C4-2B (cell line): Measurements from ENCODE around the gene CLIP2.

ENCODE experiments used
- ZFX ChIP-seq: fragments of 450-650 bp; IDR thresholded peaks from 2 replicates; pipeline ENCODE4 v1.6.1; 2017
- TF ChIP-seq, protein P1 (sequence below): fragments of 450-650 bp; conservative IDR thresholded peaks from 2 replicates; pipeline ENCODE4 v1.5.1; 2017; ENCODE audit warnings: mild to moderate bottlenecking

DNA sequence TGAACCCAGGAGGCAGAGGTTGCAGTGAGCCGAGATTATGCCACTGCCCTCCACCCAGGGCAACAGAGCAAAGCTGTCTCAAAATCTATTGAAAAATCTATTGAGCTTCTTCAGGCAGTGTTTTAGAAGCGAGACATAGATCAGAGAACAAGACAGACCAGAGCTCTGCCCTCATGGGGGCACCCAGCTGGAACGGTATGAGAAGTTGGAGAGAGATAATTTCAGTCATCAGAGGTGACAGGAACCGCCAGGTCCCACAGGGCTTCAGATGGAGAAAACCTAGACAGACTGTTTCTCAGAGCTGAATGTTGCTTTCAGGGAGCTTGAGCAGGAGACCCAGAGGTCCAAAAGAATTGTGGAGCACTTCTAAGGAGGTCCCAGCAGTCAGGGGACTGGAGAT lies 150.3 kb downstream of the CLIP2 start:
- TF ChIP-seq, protein P1, sequence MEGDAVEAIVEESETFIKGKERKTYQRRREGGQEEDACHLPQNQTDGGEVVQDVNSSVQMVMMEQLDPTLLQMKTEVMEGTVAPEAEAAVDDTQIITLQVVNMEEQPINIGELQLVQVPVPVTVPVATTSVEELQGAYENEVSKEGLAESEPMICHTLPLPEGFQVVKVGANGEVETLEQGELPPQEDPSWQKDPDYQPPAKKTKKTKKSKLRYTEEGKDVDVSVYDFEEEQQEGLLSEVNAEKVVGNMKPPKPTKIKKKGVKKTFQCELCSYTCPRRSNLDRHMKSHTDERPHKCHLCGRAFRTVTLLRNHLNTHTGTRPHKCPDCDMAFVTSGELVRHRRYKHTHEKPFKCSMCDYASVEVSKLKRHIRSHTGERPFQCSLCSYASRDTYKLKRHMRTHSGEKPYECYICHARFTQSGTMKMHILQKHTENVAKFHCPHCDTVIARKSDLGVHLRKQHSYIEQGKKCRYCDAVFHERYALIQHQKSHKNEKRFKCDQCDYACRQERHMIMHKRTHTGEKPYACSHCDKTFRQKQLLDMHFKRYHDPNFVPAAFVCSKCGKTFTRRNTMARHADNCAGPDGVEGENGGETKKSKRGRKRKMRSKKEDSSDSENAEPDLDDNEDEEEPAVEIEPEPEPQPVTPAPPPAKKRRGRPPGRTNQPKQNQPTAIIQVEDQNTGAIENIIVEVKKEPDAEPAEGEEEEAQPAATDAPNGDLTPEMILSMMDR = no peak
- no peak for TF ChIP-seq ZFX
